ENCODE data around the gene HOXA3. TPM values are rescaled to one million over a fixed set of nuclear protein-coding genes. Genes with fewer than 3 reads are reported as not detected.

Gene HOXA3
- total and polyA plus RNA-seq, 9 donors: 0.36 to 50.9 (median 2.3) TPM

DNA sequence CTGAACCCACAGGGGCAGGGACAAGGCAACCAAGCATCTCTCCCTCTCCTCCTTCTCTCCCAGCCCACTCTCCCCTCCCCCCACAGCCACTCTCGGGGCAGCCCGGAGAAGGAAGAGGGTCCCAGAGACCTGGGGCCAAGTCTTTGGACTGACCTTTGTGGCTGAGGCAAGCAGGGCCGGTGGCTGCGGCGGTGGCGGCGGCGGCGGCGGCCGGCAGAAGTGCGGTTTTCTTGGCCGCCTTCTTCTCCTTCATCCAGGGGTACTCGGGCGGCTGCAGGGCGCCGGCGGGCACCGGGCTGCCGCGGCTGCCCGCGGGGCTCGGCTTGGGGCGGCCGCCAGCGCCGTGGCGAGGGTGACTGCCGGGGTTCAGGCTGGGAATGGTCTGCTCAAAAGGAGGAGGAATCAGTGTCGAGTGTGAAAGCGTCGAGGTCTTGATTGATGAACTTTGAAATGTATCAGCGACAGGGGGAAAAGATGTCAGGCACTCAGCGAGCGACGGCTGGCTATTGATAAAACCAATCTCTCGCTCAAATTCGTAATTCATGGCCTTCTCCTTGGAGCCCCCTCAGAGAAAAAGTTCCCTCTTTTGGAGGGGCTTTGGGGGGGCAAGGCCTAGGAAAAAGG, 50.3 kb downstream of the HOXA3 start:
- H3K4me1 ChIP-seq (ENCODE audit: insufficient read depth): peaks cover 2% of the 10 kb centered on the region
- H3K27ac ChIP-seq: peak overlapping the region in 1 of 2 donors; percentile 42

DNA sequence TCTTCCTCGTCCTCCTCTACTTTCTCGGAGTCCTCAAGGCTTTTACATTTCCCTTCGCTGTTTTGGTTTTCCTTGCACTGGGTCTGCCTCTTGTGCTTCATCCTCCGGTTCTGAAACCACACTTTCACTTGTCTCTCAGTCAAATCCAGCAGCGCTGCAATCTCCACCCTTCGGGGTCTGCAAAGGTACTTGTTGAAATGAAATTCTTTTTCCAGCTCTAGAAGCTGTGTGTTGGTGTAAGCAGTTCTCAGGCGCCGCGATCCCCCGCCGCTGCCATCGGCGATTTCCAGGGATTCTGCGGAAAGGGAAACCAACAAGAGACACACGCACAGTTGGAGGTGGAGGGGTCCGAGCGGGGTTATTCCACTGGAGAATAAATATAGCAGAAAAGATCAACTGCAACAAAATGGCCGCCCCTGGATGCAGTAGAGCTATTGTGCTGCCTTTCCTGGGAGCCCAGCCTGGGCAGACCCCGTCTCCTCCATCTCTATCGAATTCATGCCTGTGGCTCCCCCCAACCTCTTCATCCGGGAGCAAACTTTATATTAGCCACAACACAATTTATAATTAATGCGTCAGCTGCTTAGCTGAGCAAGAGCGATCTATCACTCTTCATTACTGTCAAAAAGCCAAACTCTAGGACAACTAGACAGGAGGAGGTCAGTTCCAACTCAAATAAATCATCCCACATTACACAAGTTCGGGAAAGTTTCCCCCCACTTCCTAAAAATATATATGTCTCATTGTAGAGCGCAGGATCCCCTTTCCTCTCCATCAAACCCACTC, 51.0 kb downstream of the HOXA3 start:
- H3K9me3 ChIP-seq: no peaks in the 10 kb centered on the region
- H3K4me1 ChIP-seq (ENCODE audit: insufficient read depth): peaks cover 2% of the 10 kb centered on the region
- intact Hi-C loops (cut with DNase I): no loop called here
- no peaks in the 10 kb centered on the region for H3K36me3 ChIP-seq
- H3K4me3 ChIP-seq: no peak overlapping the region
- TF ChIP-seq POLR2A (IDR thresholded peaks at IDR 0.05): no peak
- no peak for TF ChIP-seq EP300 (IDR thresholded peaks at IDR 0.05)
- TF ChIP-seq, protein P1, sequence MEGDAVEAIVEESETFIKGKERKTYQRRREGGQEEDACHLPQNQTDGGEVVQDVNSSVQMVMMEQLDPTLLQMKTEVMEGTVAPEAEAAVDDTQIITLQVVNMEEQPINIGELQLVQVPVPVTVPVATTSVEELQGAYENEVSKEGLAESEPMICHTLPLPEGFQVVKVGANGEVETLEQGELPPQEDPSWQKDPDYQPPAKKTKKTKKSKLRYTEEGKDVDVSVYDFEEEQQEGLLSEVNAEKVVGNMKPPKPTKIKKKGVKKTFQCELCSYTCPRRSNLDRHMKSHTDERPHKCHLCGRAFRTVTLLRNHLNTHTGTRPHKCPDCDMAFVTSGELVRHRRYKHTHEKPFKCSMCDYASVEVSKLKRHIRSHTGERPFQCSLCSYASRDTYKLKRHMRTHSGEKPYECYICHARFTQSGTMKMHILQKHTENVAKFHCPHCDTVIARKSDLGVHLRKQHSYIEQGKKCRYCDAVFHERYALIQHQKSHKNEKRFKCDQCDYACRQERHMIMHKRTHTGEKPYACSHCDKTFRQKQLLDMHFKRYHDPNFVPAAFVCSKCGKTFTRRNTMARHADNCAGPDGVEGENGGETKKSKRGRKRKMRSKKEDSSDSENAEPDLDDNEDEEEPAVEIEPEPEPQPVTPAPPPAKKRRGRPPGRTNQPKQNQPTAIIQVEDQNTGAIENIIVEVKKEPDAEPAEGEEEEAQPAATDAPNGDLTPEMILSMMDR (IDR thresholded peaks at IDR 0.05): no peak
- H3K27me3 ChIP-seq: no peaks in the 10 kb centered on the region
- peak in 1 of 5 donors; percentile 49 for DNase-seq
- 43 to 54% (median 53%) methylated on average over 25 of the region's 25 CpGs for WGBS, 3 donors
- peak overlapping the region in 1 of 2 donors; percentile 42 for H3K27ac ChIP-seq

More for the DNA sequence above, 50.3 kb downstream of the HOXA3 start:
- whole genome bisulfite sequencing, 3 donors: 15 to 41% (median 16%) methylated on average over 34 to 39 of the region's 39 CpGs
- Histone ChIP-seq H3K9me3 (no peaks in the 10 kb centered on the region), H3K36me3 (no peaks in the 10 kb centered on the region), H3K4me3 (no peak overlapping the region), H3K27me3 (no peaks in the 10 kb centered on the region)
- TF ChIP-seq POLR2A (IDR thresholded peaks at IDR 0.05) (no peak), EP300 (IDR thresholded peaks at IDR 0.05) (no peak)
- TF ChIP-seq, protein P1 (IDR thresholded peaks at IDR 0.05): no peak
- intact Hi-C loops (cut with DNase I): no loop called here
- DNase-seq: peak in 1 of 5 donors; percentile 56

DNA sequence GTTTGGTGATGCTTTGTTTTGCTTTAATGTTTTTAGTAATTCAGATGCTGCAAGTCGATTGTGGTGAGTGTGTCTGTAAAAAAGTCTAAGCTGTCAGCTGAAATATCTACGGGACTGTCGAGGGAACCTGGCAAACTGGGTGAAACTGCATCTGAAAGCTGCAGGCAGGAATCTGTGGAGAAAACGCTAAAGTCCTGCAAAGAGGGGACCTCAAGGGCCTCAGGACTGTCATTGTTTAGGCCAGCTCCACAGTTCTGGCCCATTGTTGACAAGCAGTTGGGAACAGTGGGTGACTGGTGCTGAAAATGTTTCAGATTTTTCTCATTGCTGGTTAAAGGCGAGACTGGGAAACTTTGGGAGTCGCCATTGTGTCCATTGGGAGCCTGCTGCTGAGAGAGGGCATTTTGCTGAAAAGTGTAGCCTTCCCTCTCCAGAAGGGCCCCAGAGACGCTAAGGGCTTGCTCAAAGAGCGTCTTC, 51.7 kb downstream of the HOXA3 start:
- Histone ChIP-seq H3K27ac (peak overlapping the region in 1 of 2 donors; percentile 42), H3K9me3 (no peaks in the 10 kb centered on the region), H3K27me3 (no peaks in the 10 kb centered on the region), H3K4me1 (ENCODE audit: insufficient read depth) (peaks cover 3% of the 10 kb centered on the region), H3K4me3 (no peak overlapping the region), H3K36me3 (no peaks in the 10 kb centered on the region)
- DNase-seq: no peak
- 81 to 85% (median 84%) methylated on average over 8 of the region's 8 CpGs for WGBS, 3 donors
- TF ChIP-seq, protein P1 (IDR thresholded peaks at IDR 0.05): no peak
- TF ChIP-seq POLR2A (IDR thresholded peaks at IDR 0.05) (no peak), EP300 (IDR thresholded peaks at IDR 0.05) (no peak)
- intact Hi-C loops (cut with DNase I): no loop called here

DNA sequence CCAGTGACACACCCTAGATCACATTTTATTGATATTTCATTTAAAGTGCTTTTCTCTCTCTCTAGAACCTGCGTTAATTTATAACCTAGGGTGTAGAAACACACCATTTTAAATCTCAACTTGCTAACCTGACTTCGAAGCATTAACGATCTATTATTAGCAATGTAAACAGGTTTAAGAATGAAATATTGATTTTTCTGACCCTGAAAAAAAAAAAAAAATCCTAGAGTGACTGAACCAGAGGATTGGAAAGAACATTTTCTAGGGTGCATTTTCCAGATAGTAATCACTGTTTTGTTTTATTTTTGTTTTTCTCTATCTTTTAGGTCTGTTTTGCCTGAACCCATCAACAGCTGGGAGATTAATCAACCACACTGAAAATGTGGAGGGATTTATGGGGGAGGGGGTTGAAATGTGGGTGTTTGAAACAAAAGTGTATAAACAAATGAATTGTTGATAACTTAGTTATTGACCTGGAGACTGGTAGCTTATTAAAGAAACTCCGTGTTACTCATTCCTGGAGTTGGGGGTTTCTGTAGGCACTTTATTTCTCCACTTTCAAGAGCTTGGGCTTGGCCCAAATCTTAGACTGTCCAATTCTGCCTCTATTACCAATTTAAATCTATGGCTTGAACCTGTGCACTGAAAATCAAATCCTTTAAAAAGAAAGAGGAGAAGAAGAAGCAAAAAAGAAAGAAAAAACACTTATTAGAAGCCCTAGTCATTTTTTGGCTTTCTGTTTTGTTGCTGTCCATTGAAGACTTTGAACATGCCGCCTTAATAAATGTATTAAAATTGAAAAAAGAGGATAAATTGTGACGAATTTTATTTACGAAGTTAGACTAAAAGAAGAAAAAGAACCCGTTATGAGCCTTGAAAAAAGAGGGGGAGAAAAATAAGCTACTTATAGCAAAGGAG, 52.7 kb downstream of the HOXA3 start:
- H3K36me3 ChIP-seq: no peaks in the 10 kb centered on the region
- H3K4me3 ChIP-seq: no peak overlapping the region
- no peaks in the 10 kb centered on the region for H3K9me3 ChIP-seq
- TF ChIP-seq POLR2A (IDR thresholded peaks at IDR 0.05) (no peak), EP300 (IDR thresholded peaks at IDR 0.05) (no peak)
- TF ChIP-seq, protein P1 (IDR thresholded peaks at IDR 0.05): no peak
- DNase-seq: no peak
- intact Hi-C loops (cut with DNase I): no loop called here
- H3K4me1 ChIP-seq (ENCODE audit: insufficient read depth): peaks cover 4% of the 10 kb centered on the region
- H3K27ac ChIP-seq: no peak overlapping the region
- no peaks in the 10 kb centered on the region for H3K27me3 ChIP-seq
- 78 to 85% (median 84%) methylated on average over 8 of the region's 8 CpGs for WGBS, 3 donors

Data from ovary (tissue), 9 donors.